Renal cortex interstitium (tissue), 11 donors: ENCODE results near the gene AGAP1. TPM values are rescaled to one million over a fixed set of nuclear protein-coding genes. Genes with fewer than 3 reads are reported as not detected.

Source experiments
- DNase-seq, 11 donors: peaks; one replicate each; pipeline ENCODE4 v3.0.0-alpha.2; 2013; ENCODE audit warnings: low read depth in 9 of 11, low spot score in 4 of 11; ENCODE audit errors: extremely low read depth in 1 of 11
- polyA plus RNA-seq, 3 donors: library from polyadenylated mRNA; unstranded; fragments of 120-200 nt; gene quantifications; one replicate each; pipeline ENCODE4 v1.2.1, GENCODE V29; 2013; ENCODE audit not compliant: insufficient read length in 3 of 3

Gene AGAP1
- polyA plus RNA-seq, 3 donors = 19.1 to 22.8 (median 22.0) TPM

GRCh38 chr2:235970204-235971040 lies 476.6 kb downstream of the AGAP1 start:
- no peak for DNase-seq

GRCh38 chr2:235976516-235976915 lies 482.7 kb downstream of the AGAP1 start:
- DNase-seq = no peak

GRCh38 chr2:235976956-235977355 lies 483.1 kb downstream of the AGAP1 start:
- no peak for DNase-seq

GRCh38 chr2:235977445-235977844 lies 483.6 kb downstream of the AGAP1 start:
- no peak for DNase-seq

DNA sequence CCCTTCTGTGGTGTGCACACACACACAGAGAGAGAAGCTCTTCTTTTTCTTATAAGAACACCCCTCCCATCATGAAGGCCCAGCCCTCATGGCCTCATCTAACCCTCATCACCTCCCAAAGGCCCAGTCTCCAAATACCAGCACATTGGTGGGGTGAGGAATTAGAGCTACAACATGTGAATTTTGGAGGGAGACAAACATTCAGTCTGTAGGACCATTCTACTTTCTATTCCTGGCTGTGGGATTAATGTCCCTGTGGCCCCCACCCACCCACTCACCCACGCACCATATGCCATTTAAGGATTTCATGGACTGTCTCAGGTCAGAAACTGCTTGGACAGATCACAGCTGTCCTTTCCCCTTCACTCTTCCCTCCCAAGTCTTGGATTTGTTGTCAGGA lies 484.2 kb downstream of the AGAP1 start:
- no peak for DNase-seq

DNA sequence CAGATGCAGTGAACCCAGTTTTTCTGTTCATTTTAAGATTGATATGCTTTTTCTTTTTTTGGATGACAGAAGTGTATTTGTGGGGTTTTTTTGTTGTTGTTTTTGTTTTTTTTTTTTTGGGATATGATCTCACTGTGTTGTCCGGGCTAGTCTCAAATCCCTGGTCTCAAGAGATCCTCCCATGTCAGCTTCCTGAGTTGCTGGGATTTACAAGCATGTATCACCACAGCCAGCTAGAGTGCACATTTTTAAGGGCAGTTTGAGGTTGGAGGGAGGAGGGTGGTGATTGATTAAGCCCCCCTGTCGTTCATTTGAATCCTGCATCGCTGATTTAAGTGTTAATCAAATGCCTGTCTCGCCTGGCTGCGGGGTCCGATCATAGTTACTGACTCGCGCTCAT lies 485.2 kb downstream of the AGAP1 start:
- no peak for DNase-seq

GRCh38 chr2:235979753-235980435 lies 486.1 kb downstream of the AGAP1 start:
- DNase-seq = no peak

GRCh38 chr2:235981631-235982030 lies 487.8 kb downstream of the AGAP1 start:
- DNase-seq = no peak

DNA sequence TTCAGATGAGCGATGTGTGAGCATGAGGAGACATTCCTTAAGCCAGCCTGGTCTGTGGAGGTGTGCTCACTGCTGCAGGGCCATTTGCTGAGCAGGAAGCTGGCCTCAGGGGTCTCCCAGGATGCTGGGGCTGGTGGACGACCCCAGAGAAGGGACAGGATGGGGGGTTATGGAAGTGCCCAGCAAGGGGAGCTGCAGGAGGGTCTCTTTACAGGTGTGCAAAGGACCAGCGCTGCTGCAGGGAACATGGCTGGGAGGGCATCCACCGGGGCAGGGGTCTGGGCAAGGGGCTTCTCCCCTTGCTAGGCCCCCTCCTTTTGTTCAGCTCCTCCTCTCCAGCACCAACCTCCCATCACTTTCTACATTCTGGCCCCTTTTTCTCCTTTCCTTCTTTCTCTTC lies 489.2 kb downstream of the AGAP1 start:
- DNase-seq = no peak

DNA sequence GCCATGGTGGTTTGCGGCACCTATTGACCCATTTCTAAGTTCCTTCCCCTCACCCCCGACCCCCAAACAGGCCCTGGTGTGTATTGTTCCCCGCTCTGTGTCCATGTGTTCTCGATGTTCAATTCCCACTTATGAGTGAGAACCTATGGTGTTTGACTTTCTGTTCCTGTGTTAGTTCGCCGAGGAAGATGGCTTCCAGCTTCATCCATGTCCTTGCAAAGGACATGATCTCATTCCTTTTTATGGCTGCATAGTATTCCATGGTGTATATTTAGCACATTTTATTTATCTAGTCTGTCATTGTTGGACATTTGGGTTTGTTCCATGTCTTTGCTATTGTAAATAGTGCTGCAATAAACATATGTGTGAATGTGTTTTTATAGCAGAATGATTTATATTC lies 490.7 kb downstream of the AGAP1 start:
- DNase-seq = no peak

DNA sequence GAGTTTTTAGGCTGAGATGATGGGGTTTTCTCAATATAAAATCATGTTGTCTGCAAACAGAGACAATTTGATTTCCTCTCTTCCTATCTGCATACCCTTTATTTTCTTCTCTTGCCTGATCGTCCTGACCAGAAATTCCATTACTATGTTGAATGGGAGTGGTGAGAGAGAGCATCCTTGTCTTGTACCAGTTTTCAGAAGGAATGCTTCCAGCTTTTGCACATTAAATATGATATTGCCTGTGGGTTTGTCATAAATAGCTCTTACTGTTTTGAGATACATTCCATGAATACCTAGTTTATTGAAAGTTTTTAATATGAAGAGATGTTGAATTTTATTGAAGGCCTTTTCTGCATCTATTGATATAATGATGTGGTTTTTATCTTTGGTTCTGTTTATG lies 492.5 kb downstream of the AGAP1 start:
- no peak for DNase-seq

GRCh38 chr2:235988271-235989015 lies 494.6 kb downstream of the AGAP1 start:
- no peak for DNase-seq

DNA sequence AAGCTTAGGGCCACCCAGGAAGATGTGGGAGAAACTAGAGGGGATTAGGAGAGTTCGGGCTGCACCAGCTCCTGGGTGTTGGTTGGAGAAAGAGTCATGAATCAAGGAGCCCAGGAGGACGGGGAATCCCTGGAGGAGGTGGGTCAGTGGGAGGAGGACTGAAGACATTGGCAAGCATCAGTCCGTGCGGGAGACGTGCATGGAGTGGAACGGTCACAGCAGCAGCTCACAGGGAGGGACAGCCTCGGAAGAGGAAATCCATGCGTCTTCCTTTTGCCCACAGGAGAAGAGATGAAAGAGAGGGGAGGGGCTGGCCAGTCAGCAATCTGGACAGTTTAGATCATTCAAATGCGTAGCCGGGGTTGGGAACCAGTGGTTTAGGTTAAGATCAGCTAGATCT lies 495.7 kb downstream of the AGAP1 start:
- no peak for DNase-seq

DNA sequence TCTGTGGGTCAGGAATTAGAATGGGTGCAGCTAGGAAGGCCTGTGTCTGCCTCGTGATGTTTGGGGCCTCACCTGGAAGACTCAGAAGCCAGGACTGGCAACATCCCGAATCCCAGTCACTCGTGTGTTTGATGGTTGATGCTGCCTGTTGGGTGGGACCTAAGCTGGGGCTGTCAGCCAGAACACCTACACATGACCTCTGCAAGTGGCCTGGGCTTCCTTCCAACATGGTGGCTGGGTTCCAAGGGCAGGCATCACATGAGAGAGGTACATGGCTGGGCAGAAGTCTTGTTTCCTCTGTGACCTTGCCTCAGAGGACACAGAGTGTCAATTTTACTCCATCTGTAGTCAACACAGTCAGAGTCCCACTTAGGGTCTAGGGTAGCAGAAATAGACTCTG lies 496.5 kb downstream of the AGAP1 start:
- no peak for DNase-seq

DNA sequence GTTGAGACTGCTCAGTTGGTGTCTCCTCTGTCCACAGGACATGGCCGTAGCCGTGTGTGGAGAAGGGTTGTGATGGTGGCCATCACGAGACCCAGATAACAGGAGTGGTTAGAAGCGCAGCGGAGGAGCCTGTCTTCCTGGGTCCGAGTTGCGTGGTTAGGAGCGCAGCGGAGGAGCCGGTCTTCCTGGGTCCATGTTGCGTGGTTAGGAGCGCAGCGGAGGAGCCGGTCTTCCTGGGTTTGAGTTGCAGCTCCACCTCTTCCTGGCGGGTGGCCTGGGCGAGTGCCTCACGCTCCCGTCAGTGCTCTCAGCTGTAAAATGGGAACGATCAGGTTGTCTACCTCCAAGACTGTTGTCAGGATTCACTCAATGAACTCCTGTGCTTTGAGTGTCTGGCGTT lies 498.2 kb downstream of the AGAP1 start:
- DNase-seq = no peak

DNA sequence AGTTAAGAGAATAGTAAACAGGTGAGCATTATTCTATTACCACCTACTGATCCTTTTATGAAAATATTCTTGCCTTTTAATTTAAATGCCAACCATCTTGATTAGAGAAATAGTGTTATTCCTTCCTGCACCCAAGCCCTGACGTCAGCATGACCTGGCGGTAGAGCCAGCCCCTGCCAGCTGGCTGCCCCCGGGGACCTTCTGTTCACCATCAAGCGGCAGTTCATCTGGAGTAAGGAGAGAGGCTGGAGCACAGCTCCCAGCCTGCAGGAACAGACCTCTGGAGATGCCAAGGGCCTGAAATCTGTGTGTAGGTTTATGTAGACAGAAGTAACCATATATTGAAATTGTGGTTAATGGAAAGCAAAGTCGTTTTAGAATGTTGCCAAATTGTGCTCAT lies 502.6 kb downstream of the AGAP1 start:
- DNase-seq = no peak

DNA sequence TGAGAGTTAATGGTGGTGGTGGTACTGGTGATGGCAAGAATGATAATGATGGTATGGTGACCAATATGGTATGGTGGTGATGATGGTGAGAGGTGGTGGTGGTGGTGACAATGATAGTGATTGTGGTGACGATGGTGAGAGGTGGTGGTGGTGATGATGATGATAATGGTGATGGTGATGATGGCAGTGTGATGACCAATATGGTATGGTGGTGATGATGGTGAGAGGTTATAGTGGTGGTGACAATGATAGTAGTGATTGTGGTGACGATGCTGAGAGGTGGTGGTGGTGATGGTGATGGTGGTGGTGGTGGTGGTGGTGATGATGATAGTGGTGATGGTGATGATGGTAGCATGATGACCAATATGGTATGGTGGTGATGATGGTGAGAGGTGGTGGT lies 505.2 kb downstream of the AGAP1 start:
- DNase-seq = no peak

DNA sequence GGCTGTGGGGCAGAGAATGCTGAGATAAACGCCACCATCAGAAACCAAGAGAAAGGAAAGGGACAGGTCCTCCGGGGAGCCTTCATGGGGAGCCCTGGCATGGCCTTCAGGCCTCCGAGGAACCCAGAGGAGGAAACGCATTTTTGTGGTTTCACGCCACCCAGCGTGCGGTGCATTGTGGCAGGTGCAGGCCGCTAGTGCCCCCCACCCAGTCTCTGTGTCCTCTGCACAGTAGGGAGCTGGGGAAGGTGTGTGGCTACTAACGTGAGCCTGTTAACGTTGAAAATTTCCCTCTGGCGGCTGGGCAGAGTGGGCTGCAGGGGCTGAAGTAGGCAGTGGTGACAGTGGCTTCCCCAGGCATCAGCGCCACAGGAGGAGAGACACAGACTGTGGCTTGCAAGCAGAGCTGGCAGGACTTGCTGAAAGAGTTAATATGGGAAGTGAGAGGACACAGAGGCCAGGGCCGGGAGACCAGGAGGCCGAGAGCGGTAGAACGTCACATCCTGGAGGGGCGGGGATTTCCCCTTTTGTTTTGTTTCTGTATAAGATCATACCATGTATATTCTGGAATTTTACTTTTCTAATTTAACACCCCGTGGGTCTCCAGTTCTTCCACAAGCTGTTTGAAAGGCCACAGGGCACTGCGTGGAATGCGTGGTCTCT lies 507.5 kb downstream of the AGAP1 start:
- DNase-seq = no peak

DNA sequence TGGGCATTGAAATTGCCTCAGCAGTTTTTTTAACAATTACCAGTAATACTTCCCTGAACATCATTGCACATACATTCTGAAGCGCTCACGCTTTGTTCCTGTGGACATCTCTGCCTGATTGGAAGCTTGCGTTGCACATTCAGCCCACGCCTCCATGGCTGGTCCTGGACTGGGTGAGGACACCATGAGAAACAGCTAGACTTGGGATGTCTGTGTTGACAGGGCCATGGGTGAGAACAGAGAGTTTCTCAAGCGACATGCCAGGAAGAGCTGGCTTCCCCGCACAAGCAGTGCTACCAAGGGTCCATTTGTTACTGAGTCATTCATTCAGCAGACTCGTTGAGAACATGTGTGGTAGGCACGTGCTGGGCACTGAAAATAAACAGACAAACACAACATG lies 508.0 kb downstream of the AGAP1 start:
- no peak for DNase-seq

- DNase-seq = no peak
Observed at GRCh38 chr2:236008006-236008405, 514.2 kb downstream of the AGAP1 start.
